NT2/D1 (cell line): ENCODE results near the gene TEX48.

Experiments used
- SUZ12 ChIP-seq: IDR thresholded peaks from 2 replicates; pipeline ENCODE4 v1.6.1; 2011; ENCODE audit not compliant: insufficient read length, insufficient read depth; ENCODE audit errors: extremely low read depth
- YY1 ChIP-seq: IDR thresholded peaks from 2 replicates; pipeline ENCODE4 v1.6.1; 2011; ENCODE audit not compliant: insufficient read length, insufficient read depth
- ZNF274 ChIP-seq: IDR thresholded peaks from 2 replicates; pipeline ENCODE4 v1.6.1; 2011; ENCODE audit warnings: mild to moderate bottlenecking, low read depth, low read length

GRCh38 chr9:114653556-114654159, 28.3 kb downstream of the TEX48 start:
- TF ChIP-seq ZNF274 = no peak
- no peak for TF ChIP-seq YY1
- TF ChIP-seq SUZ12 = no peak
